GM21529 (cell line): ENCODE results near the gene WDR70.
"Not testable (repeated sequence)": the region's sequence is repeated elsewhere in the genome, so short reads cannot be mapped to it uniquely, and the experiment has no call there.

Experiments
- ATAC-seq: cut with Tn5 transposase; IDR thresholded peaks from one replicate; pipeline ENCODE4 v1.9.1; 2021; ENCODE audit not compliant: unreplicated experiment

WDR70 gene

GRCh38 chr5:37742111-37742510, 363.0 kb downstream of the WDR70 start:
- ATAC-seq, result no peak

- ATAC-seq, result no peak
These were observed 372.1 kb downstream of the WDR70 start for GRCh38 chr5:37751227-37751626.

GRCh38 chr5:37754976-37755375, 375.9 kb downstream of the WDR70 start:
- ATAC-seq, result no peak

- ATAC-seq, result no peak
These were observed 376.5 kb downstream of the WDR70 start for GRCh38 chr5:37755581-37755980.

- ATAC-seq, result no peak
These were observed 377.1 kb downstream of the WDR70 start for GRCh38 chr5:37756248-37756647.

- no peak for ATAC-seq
These were observed 379.0 kb downstream of the WDR70 start for GRCh38 chr5:37757980-37758582.

GRCh38 chr5:37767251-37767650, 388.1 kb downstream of the WDR70 start:
- no peak for ATAC-seq

GRCh38 chr5:37767961-37768360, 388.8 kb downstream of the WDR70 start:
- ATAC-seq, result no peak

GRCh38 chr5:37768371-37768770, 389.3 kb downstream of the WDR70 start:
- no peak for ATAC-seq

GRCh38 chr5:37769108-37769507, 390.0 kb downstream of the WDR70 start:
- no peak for ATAC-seq

GRCh38 chr5:37769840-37770239, 390.7 kb downstream of the WDR70 start:
- ATAC-seq, result no peak

- no peak for ATAC-seq
These were observed 391.7 kb downstream of the WDR70 start for GRCh38 chr5:37770786-37771185.

- ATAC-seq, result no peak
These were observed 392.1 kb downstream of the WDR70 start for GRCh38 chr5:37771203-37771611.

GRCh38 chr5:37771731-37772130, 392.6 kb downstream of the WDR70 start:
- no peak for ATAC-seq

- ATAC-seq, result no peak
These were observed 393.1 kb downstream of the WDR70 start for GRCh38 chr5:37772255-37772654.

GRCh38 chr5:37773809-37774208, 394.7 kb downstream of the WDR70 start:
- no peak for ATAC-seq

- no peak for ATAC-seq
These were observed 395.9 kb downstream of the WDR70 start for GRCh38 chr5:37774912-37775483.

- ATAC-seq, result no peak
These were observed 397.7 kb downstream of the WDR70 start for GRCh38 chr5:37776826-37777225.

- ATAC-seq, result no peak
These were observed 398.5 kb downstream of the WDR70 start for GRCh38 chr5:37777432-37778130.

GRCh38 chr5:37781409-37781808, 402.3 kb downstream of the WDR70 start:
- ATAC-seq, result not testable (repeated sequence)

- no peak for ATAC-seq
These were observed 407.3 kb downstream of the WDR70 start for GRCh38 chr5:37786416-37786815.

- ATAC-seq, result no peak
These were observed 407.9 kb downstream of the WDR70 start for GRCh38 chr5:37786862-37787519.
